ENCODE measurements around the gene CFAP410. TPM values are rescaled to one million over a fixed set of nuclear protein-coding genes. Genes with fewer than 3 reads are reported as not detected.

CFAP410 gene
- polyA plus RNA-seq, 3 donors = 14.8 to 18.7 (median 15.4) TPM

DNA sequence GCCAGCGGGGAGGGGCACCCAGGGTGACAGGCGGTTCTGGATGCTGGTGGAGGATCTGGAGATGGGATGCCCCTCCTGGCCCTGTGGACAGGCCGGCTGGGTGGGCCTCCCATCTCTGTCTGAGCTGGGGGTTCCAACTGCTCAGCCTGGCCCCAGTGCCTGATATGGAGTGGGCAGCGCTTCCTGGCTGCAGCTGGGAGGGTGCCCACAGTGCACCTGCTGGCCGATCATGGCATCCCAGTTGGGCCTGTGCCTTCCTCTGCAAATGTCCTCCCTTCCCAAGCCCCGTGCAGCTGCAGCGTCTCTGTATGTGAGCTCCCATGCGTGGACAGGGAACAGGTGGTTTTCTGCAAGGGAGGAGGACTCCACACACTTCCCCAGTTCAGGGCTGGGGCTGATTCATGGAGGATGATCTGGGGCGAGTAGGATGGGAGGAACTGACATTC is 37.2 kb downstream of the CFAP410 start:
- DNase-seq (ENCODE audit: low read depth in 3 of 3, low spot score in 2 of 3) = no peak

DNA sequence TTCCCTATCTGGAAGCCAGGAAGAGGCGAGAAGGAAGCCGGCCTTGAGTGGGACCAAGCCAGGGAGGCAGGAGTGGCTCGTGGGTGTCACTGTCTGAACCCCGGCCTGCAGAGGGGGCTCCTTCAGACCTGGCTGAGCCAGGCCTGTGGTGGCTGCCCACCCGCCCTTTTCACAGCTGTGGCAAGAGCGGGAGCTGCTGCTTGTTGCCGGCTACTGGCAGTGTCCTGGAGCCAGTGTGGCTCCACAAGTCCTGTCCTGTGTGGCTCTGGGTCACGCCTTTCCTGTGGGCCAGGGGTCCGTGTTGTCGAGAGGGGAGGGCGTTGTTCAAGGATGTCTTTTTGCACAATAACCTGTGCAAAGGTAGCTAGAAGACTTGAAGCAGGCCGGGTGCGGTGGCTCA is 38.0 kb downstream of the CFAP410 start:
- no peak for DNase-seq (ENCODE audit: low read depth in 3 of 3, low spot score in 2 of 3)

DNA sequence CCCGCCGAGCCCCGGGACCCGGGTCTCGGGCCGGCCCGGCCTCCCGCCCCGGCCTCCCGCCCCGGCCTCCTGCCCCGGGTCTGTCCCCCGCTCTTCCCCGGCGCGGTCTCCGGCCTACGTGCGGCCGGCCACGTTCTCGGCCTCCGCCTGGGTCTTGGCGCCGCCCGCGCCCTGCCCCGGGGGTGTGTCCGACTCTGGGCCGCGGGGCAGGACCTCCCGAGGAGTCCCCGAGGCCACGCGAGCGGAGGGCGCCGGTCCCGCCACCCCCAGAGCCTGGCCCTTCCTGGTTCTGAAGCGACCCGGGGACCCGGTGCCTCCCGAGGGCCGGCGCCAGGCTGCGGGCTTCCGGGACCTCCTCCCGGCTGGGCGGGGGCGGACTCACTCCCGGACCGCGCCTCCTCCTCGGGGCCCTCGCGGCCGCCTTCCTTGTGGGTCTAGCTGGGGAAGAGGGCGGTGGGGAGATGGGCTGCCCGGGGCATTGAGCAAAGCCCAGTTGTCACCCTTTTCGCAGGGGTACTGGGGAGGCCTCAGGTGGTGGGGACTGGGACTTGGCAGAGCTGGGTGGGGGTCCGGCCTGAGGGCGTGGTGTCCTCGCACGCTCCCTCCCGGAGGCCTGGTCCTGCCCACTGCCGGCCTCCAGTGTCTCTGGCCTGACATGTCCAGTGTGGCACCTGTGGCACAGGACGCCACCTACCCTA is 38.8 kb downstream of the CFAP410 start:
- no peak for DNase-seq (ENCODE audit: low read depth in 3 of 3, low spot score in 2 of 3)

DNA sequence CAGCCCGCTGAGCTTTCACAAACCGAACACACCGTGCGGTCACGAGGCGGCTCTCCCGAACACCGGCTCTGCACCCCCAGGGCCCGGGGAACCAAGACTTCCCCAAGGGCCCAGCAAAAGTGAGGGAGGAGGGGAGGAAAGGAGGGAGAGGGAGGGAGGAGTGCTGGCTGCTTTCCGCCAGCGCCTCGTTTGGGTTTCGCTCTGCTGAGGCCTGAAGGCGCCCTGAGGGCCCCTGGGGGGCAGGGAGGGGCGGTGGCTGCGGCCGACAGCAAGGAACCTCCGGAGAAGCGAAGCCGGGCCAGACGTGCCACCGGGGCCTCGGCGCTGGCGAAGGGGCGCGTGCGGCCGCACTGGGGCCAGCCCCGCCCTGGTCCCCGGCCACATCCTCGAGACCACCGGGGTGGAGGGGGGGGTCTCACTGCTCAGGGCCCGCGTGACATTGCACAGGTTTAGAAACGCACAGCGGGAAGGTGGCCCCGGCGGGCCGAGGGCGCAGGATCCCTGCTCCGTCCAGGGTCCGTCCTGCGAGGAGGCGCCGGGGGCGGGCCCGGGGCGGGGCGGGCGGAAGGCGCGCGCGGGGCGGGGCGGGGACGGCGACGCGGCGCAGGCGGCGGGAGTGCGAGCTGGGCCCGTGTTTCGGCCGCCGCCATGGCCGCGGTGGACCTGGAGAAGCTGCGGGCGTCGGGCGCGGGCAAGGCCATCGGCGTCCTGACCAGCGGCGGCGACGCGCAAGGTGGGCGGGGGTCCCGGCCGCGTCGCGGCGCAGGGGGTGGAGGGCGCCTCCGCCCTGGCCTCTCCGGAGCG is 39.5 kb downstream of the CFAP410 start, which contains the start of gene PFKL:
PFKL (plus strand) TSS at position 596 of the 804 bp plus-strand sequence; CDS start at position 649, 53 bp downstream.
- DNase-seq (ENCODE audit: low read depth in 3 of 3, low spot score in 2 of 3) = no peak

DNA sequence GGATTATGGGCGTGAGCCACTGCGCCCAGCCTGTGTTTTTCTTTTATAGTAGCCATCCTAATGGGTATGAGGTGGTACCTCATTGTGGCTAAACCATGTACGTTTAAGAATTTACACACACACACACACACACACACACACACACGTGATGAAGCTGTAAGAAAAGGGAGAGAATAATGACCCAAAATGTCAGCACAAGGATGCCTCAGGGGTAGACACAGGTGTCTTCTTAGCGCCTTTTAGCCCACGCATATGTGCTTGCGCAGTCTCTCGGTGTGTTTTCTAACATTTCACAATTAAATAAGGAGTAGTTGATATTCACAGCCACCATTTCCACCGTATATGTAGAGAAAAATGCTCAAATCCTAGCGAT is 40.1 kb downstream of the CFAP410 start:
- no peak for DNase-seq (ENCODE audit: low read depth in 3 of 3, low spot score in 2 of 3)

DNA sequence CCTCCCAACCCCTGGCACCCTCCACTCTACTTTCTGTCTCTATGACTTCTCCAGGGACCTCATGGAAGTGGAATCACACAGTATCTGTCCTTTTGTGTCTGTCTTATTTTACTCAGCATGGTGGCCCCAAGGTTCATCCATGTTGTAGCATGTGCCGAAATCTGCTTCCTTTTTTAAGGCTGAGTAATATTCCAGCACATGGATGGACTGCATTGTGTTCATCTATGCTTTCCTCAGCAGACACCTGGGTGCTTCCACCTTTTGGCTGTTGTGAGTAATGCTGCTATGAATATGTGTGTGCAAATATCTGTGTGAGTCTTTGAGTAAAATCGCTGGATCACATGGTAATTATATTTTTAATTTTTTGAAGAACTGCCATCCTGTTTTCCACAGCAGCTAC is 40.9 kb downstream of the CFAP410 start:
- DNase-seq (ENCODE audit: low read depth in 3 of 3, low spot score in 2 of 3) = no peak

DNA sequence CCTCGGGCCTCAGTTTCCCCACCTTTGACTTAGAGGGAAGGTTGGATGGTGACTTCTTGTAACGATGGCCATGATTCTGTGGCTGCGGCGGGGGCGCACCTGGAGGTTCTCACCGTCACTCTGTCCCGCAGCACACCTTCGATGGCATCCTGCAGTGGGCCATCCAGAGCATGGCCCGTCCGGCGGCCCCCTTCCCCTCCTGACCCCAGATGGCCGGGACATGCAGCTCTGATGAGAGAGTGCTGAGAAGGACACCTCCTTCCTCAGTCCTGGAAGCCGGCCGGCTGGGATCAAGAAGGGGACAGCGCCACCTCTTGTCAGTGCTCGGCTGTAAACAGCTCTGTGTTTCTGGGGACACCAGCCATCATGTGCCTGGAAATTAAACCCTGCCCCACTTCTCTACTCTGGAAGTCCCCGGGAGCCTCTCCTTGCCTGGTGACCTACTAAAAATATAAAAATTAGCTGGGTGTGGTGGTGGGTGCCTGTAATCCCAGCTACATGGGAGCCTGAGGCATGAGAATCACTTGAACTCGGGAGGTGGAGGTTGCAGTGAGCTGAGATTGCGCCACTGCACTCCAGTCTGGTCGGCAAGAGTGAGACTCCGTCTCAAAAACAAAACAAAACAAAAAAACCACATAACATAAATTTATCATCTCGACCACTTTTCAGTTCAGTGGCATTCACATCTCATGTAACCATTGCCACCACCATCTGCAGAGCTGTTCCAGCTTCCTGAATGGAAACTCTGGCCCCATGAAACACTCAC is 41.5 kb downstream of the CFAP410 start:
- DNase-seq (ENCODE audit: low read depth in 3 of 3, low spot score in 2 of 3) = no peak

DNA sequence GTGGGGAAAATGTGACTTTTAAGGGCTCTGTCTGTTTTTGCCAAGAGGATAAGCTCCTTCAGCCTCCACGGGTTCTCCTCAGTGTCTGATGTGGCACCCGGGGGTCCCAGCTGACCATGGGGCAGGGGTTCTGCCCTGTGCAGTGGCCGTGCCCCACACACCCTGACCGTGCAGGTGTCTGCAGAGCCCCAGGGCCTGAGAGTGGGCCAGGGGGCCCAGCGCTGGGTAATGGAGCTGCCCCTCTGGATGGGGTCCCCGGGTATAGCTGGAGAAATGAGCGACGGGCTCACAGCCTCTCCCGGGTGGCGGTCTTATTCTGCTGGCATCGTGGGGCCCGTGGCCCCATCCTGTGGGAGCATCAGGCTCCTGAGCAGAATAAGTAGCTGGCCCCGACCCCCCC is 42.3 kb downstream of the CFAP410 start:
- DNase-seq (ENCODE audit: low read depth in 3 of 3, low spot score in 2 of 3) = no peak

DNA sequence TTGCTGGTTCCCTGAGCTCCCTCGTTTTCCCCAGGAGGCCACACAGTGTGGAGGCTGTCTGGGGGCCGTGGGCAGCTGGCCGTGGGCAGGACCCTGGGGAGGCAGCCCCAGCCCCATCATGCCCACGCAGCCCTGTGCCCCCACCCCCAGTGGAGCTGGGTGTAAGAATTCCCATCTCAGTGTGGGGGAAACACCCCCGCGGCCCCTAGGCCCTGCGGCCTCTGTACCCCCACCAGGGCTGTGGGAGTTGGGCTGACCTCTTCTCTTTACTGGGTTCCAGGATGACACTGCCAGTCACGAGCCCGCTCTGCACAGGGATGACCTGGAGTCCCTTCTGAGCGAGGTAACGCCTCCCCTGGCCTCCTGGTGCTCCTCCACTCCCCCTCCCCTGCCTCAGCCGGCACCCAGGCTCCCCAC is 43.1 kb downstream of the CFAP410 start:
- no peak for DNase-seq (ENCODE audit: low read depth in 3 of 3, low spot score in 2 of 3)

DNA sequence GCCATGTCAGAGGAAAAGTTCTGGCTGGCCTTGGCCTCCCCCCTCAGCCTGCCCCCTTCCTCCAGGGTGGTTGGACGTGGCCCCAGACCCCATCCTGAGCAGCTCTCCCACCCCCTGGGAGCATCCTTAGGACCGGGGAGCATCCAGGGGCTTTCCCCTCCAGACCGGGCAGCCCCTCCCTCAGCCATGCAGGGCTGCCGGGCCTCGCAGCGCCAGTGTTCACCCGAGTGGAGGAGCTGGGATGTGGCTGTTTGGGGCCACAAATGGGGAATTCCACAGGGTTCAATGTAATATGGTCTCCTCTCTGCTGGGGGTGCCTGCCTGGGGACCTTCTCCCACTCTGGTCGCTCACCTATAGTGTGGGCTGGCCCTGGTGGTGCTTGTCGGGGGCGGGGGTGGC is 43.5 kb downstream of the CFAP410 start:
- no peak for DNase-seq (ENCODE audit: low read depth in 3 of 3, low spot score in 2 of 3)

DNA sequence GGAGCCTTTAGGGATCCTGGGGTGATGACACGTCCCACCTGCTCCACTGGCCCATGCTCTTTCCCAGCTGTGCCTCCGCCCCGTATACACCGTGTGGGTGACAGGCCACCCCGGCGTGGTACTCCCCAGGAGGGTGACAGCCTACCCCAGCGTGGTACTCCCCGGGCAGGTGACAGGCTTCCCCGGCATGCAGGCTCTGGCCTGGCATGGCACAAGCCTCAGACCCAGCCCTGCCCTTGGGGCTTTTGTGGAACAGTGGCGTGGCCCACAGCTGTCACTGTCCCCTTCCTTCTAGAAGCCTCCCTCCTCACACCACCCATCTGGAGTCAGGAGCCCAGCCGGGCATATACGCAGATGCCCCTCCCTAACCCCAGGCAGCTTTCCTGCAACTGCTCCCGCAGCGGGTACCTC is 44.0 kb downstream of the CFAP410 start:
- DNase-seq (ENCODE audit: low read depth in 3 of 3, low spot score in 2 of 3) = no peak

DNA sequence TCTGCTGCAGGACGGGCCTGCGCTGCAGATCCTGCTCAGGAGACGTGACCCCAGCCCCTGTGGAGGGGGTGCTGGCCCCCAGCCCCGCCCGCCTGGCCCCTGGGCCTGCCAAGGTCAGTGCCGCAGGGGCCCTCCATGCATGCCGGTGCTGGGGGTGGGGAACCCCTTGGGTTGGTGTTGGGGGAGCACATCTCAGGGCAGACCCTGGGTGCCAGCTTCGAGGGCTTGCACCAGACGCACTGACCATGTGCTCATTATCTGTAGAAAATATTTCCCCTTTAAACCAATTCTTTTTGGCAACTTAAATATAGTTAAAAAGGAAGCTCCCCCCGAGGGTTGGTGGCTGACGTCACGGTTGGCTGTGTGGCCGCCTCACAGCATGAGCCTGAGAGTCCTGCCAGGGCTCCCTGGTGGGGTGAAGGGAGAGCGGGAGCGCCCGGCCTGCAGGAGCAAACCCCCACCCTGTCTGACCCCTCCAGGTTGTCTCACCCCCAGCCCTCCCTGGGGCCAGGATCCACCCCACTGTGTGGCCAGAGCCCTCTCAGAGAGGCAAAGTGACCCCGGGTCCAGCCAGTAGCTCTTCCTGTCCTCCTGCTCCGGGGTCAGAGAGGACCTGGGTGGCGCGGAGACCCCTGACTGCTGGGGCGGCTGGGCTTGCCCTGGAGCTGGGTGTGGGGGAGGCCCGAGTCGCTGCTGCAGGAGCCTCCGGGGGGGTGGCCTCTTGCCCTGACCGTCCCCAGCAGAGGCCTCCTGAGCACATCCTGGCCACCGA is 44.6 kb downstream of the CFAP410 start:
- DNase-seq (ENCODE audit: low read depth in 3 of 3, low spot score in 2 of 3) = no peak

DNA sequence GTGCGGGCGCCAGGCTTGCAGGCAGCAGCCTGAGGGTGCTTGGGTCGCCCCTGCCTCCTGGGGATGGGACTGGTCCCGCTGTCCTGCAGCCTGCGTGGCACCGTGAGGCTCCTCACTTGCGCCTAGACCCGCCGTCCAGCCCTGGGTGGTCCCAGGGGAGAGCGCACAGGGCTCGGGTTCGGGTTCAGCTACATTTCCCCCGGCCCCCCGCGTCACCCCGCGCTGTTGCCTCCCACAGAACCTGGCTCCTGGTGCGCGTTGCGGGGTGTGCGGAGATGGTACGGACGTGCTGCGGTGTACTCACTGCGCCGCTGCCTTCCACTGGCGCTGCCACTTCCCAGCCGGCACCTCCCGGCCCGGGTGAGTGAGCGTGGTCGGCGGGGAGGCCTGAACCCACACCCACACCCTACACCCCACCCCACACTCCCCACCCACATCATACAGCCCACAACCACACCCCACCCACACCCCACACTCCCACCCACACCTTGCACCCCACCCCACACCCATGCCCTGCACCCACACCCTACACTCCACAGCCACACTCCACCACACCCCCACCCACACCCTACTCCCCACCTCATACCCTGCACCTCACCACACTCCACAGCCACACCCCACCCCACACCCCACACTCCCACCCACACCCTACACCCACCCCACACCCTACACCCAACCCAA is 45.5 kb downstream of the CFAP410 start:
- no peak for DNase-seq (ENCODE audit: low read depth in 3 of 3, low spot score in 2 of 3)

DNA sequence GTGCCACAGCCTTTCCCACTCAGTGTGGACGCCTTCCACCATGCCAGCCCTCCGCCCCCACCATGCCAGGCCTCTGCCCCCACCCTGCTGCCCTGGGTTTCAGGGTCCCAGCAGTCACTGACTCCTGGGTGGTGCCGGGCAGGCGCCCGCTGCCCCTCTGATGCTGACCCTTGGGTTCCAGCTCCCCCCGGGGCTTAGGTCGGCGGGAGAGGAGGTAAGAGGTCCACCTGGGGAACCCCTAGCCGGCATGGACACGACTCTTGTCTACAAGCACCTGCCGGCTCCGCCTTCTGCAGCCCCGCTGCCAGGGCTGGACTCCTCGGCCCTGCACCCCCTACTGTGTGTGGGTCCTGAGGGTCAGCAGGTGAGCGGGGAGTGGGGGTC is 46.4 kb downstream of the CFAP410 start:
- DNase-seq (ENCODE audit: low read depth in 3 of 3, low spot score in 2 of 3) = no peak

DNA sequence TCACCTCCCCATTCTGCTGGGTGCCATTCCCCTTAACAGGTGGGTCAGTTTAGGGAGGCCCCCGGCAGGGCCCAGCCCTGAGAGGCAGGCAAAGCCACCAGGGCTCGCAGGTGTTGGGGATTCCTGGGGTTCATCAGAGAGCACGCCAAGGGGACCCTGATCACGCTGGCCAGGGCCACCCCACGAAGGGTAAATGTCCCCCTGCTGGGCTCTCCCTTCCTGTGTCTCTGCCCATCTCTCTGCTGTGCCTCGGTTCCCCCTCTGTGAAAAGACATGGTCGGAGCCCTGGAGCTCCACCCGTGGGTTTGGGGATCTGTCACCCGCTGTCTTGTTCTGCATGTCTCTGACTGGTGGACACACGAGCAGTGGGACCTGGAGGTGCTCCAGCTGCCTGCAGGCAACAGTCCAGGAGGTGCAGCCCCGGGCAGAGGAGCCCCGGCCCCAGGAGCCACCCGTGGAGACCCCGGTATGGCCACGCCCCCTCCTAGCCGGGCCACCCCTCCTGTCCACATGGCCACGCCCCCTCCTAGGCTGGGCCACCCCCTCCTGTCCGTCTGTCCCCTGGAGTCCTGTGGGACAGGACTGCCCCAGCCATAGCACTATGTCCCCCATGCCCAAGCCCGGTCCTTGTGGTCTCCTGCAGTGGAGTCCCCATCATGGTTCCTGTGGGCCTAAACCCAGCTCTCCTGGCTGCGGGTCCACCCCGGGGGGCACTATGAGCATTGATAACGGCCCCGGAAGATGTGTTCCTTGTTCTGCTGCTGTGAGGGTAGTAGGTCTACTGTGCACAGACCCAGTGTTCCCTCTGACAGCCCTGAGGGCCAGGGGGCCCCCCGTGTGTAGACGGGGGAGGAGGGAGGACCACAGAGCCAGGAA is 47.0 kb downstream of the CFAP410 start:
- DNase-seq (ENCODE audit: low read depth in 3 of 3, low spot score in 2 of 3) = no peak

DNA sequence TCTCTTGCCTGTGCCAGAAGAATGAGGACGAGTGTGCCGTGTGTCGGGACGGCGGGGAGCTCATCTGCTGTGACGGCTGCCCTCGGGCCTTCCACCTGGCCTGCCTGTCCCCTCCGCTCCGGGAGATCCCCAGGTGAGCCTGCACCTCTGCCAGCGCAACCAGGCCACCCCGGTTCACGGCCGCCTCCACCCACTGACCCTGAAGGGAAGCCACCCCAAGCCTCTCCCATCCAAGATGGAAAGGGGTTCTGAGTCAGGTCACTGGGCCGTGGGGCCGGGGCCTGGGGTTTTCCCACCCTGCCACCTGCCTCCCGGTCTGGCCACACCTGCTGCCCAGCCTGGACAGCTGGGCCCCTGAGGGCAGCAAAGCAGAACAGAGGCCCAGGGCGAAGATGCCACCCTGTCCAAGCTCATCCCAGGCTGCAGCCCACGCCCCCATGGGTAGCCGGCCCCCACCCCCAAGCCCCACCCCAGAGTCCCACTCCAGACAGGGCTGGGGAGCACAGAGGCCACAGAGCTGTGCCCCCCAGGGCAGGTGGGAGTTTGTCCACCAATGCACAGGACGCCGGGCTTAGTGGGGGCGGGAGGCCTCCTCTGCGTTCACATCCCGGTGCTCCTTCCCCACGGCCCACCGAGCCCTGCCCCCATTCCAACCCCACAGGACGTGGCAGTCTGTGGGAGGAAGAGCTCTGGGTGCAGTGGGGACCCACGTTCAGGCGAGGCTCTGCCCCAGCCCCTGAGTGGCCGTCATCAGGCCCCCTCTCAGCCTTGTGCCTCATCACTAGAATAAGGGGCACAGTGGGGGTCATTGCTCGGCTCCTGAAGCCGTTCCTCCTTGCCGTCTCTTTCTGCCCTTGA is 47.9 kb downstream of the CFAP410 start:
- DNase-seq (ENCODE audit: low read depth in 3 of 3, low spot score in 2 of 3) = no peak

DNA sequence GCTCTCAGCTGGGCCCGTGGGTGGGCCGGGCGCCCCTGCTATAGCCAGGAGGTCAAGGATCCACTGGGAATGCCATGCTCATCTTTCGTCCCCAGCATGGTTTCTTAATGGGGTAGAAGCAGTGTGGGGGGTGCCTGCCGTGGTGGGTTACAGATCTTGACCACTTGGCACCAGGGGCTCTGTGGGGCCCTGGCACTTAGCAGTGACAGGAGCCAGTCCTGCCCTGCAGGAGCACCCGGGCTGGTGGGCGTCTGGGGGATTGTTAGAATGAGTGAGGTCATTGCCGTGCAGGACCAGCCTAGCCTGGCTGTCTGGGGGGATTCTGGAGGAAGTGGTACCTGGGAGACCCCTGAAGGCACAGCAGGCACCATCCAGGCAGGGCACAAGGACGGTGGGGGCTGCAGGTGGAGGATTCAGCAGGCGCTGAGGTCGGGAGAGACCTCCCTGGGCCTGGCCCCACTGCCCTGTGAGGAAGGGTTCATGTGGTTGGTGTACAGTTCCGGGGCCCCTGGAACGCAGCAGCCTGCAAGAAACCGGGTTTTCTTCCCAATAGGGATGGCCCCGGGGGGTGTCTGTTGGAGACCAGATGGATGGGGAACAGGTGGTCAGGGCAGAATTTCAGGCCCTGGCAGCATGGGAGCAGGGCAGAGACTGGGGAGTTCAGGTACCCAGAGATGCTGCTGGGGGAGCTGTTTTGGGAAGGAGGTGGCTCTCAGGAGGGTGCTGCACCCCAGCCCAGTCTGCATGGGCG is 48.7 kb downstream of the CFAP410 start:
- DNase-seq (ENCODE audit: low read depth in 3 of 3, low spot score in 2 of 3) = no peak

All from right renal cortex interstitium (tissue), 3 donors.